ENCODE data around the gene SP4. TPM values are rescaled to one million over a fixed set of nuclear protein-coding genes. Genes with fewer than 3 reads are reported as not detected.

SP4 gene
- total RNA-seq, 1 experiment from 2014 or later: 15.9 TPM

GRCh38 chr7:21504021-21504420 lies 76.1 kb downstream of the SP4 start:
- no TSS peak for BruUV-seq (replicated peaks)
- H3K27ac Mint-ChIP-seq (ENCODE audit: unreplicated experiment): peak overlapping the region; percentile 25
- CTCF ChIA-PET: interaction anchor here (0.5 to 1.6 kb wide), 4 partner anchors 47 to 579 kb away, joined by 3 to 7 read pairs (median 5); no protein-coding TSS in a partner anchor
- no peaks in the 10 kb centered on the region for H3K27me3 Mint-ChIP-seq (ENCODE audit: unreplicated experiment)
- TF ChIP-seq, protein P1, sequence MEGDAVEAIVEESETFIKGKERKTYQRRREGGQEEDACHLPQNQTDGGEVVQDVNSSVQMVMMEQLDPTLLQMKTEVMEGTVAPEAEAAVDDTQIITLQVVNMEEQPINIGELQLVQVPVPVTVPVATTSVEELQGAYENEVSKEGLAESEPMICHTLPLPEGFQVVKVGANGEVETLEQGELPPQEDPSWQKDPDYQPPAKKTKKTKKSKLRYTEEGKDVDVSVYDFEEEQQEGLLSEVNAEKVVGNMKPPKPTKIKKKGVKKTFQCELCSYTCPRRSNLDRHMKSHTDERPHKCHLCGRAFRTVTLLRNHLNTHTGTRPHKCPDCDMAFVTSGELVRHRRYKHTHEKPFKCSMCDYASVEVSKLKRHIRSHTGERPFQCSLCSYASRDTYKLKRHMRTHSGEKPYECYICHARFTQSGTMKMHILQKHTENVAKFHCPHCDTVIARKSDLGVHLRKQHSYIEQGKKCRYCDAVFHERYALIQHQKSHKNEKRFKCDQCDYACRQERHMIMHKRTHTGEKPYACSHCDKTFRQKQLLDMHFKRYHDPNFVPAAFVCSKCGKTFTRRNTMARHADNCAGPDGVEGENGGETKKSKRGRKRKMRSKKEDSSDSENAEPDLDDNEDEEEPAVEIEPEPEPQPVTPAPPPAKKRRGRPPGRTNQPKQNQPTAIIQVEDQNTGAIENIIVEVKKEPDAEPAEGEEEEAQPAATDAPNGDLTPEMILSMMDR (IDR thresholded peaks at IDR 0.05; ENCODE audit: unreplicated experiment): no peak
- no peak overlapping the region for H3K4me3 Mint-ChIP-seq (ENCODE audit: low read depth, unreplicated experiment)
- H3K4me1 Mint-ChIP-seq (ENCODE audit: low read depth, unreplicated experiment): peaks cover 12% of the 10 kb centered on the region
- no peaks in the 10 kb centered on the region for H3K36me3 Mint-ChIP-seq (ENCODE audit: insufficient read depth, unreplicated experiment)
- peaks cover 3% of the 10 kb centered on the region for H3K9me3 Mint-ChIP-seq (ENCODE audit: low read depth, unreplicated experiment)
- DNase-seq: peak; percentile 52
- intact Hi-C loops (cut with micrococcal nuclease; ENCODE audit: unreplicated experiment): loop anchor here (5.0 to 10.0 kb wide), 4 partner anchors 77 to 263 kb away; partner anchors contain the start of gene SP4

DNA sequence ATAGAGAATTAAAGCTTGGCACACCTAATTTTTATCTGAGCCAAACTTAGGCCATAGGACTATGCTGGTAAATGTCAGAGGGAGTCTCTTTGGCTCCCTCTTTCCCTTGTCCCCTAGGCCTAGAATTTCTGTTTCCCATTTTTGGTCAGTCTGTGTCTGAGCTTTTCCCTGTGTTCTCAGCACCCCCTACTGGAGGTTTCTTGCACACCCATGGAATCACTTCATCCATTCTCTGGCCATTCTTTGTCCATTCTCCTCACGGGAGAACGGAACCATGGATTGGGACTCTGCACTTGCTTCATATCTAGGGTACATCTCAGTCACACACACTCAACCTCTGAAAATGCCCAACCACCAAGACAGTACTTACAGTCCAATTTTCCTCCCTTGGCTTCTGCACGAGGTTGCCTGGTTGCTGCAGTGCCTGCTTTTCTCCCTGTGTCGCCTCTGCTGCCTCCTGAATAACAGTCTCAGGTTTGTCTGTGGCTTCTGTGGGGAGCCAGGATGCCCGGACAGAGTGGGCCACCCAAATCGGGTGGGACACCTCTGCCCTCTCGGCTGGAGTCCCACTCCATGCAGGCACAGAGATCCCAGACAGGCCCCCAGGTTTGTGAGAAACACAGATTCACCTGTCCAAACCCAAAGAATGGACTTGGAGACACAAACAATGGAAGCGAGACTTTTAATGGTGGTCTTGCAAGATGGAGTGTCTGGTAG lies 79.9 kb downstream of the SP4 start:
- no TSS peak for BruUV-seq (replicated peaks)
- CTCF ChIA-PET: interaction anchor here (0.6 to 1.3 kb wide), 8 partner anchors 43 to 254 kb away, joined by 3 to 10 read pairs (median 4); no protein-coding TSS in a partner anchor
- Mint-ChIP-seq H3K36me3 (ENCODE audit: insufficient read depth, unreplicated experiment) (no peaks in the 10 kb centered on the region), H3K4me3 (ENCODE audit: low read depth, unreplicated experiment) (no peak overlapping the region), H3K4me1 (ENCODE audit: low read depth, unreplicated experiment) (peaks cover 20% of the 10 kb centered on the region), H3K27ac (ENCODE audit: unreplicated experiment) (no peak overlapping the region), H3K27me3 (ENCODE audit: unreplicated experiment) (no peaks in the 10 kb centered on the region), H3K9me3 (ENCODE audit: low read depth, unreplicated experiment) (peaks cover 3% of the 10 kb centered on the region)
- peak; percentile 80 for DNase-seq
- intact Hi-C loops (cut with micrococcal nuclease; ENCODE audit: unreplicated experiment): loop anchor here (1.0 to 10.0 kb wide), 2 partner anchors 143 to 246 kb away; no protein-coding TSS in a partner anchor
- TF ChIP-seq, protein P1 (IDR thresholded peaks at IDR 0.05; ENCODE audit: unreplicated experiment): peak; percentile 87

DNA sequence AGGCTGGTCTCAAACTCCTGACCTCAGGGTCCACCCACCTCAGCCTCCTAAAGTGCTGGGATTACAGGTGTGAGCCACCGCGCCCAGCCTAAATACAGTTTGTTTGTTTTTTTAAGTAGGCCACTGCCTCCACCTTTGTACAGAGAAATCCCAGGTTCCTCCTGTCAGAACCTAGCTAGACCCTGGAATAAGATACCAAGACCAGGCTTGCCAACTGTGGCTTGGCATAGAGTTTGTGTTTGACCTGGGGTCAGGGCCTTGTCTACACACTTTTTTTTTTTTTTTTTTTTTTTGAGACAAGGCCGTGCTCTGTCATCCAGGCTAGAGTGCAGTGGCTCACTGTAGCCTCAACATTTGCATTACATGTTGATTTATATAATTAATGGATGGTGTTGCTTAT lies 80.7 kb downstream of the SP4 start:
- BruUV-seq (replicated peaks): no TSS peak
- Mint-ChIP-seq H3K27me3 (ENCODE audit: unreplicated experiment) (no peaks in the 10 kb centered on the region), H3K36me3 (ENCODE audit: insufficient read depth, unreplicated experiment) (no peaks in the 10 kb centered on the region), H3K4me3 (ENCODE audit: low read depth, unreplicated experiment) (no peak overlapping the region), H3K27ac (ENCODE audit: unreplicated experiment) (no peak overlapping the region), H3K9me3 (ENCODE audit: low read depth, unreplicated experiment) (peaks cover 3% of the 10 kb centered on the region), H3K4me1 (ENCODE audit: low read depth, unreplicated experiment) (peaks cover 18% of the 10 kb centered on the region)
- intact Hi-C loops (cut with micrococcal nuclease; ENCODE audit: unreplicated experiment): loop anchor here (10.0 kb wide), 1 partner anchor 144 kb away; no protein-coding TSS in a partner anchor
- TF ChIP-seq, protein P1 (IDR thresholded peaks at IDR 0.05; ENCODE audit: unreplicated experiment): no peak
- no peak for DNase-seq
- CTCF ChIA-PET: interaction anchor here (0.6 to 1.3 kb wide), 4 partner anchors 82 to 248 kb away, joined by 4 to 10 read pairs (median 4); no protein-coding TSS in a partner anchor

- no peaks in the 10 kb centered on the region for H3K27me3 Mint-ChIP-seq (ENCODE audit: unreplicated experiment)
- TF ChIP-seq, protein P1 (IDR thresholded peaks at IDR 0.05; ENCODE audit: unreplicated experiment): no peak
- H3K4me3 Mint-ChIP-seq (ENCODE audit: low read depth, unreplicated experiment): no peak overlapping the region
- BruUV-seq (replicated peaks): no TSS peak
- no peak for DNase-seq
- H3K4me1 Mint-ChIP-seq (ENCODE audit: low read depth, unreplicated experiment): peaks cover 8% of the 10 kb centered on the region
- no peaks in the 10 kb centered on the region for H3K9me3 Mint-ChIP-seq (ENCODE audit: low read depth, unreplicated experiment)
- H3K27ac Mint-ChIP-seq (ENCODE audit: unreplicated experiment): no peak overlapping the region
- CTCF ChIA-PET: no interaction called here
- H3K36me3 Mint-ChIP-seq (ENCODE audit: insufficient read depth, unreplicated experiment): no peaks in the 10 kb centered on the region
- intact Hi-C loops (cut with micrococcal nuclease; ENCODE audit: unreplicated experiment): loop anchor here (5.0 kb wide), 1 partner anchor 742 kb away; no protein-coding TSS in a partner anchor
Observed at GRCh38 chr7:21514062-21514461, 86.2 kb downstream of the SP4 start.
